Spleen (tissue), 7 donors: ENCODE data around the gene FOXK1.

Experiments
- CTCF ChIP-seq, 11 experiments: fragments of 200-600 bp in 7 of 11; fragments of 450-650 bp in 4 of 11; sonication (generic) in 4 of 11; IDR thresholded peaks in 8 of 11; conservative IDR thresholded peaks in 3 of 11; 1 replicate in 7 of 11; 2 replicates in 4 of 11; pipeline versions ENCODE4 v1.4.0 to v1.8.0; 2016 to 2021; ENCODE audit warnings: antibody characterized with exemption in 11 of 11, inconsistent platforms in 4 of 11, mild to moderate bottlenecking in 1 of 11
- POLR2A ChIP-seq, 3 donors: fragments of 450-650 bp; IDR thresholded peaks; one replicate each; pipeline ENCODE4 v1.5.1; 2017; ENCODE audit warnings: antibody characterized with exemption in 3 of 3, mild to moderate bottlenecking in 1 of 3
- donor health status: DM: no; HTN: no; CAD: no; lungs with moderate emphysema.
- donor health status: DM: no; HTN: no; CAD: no.
- donor health status: DM: no; HTN: no; CAD: no.

- TF ChIP-seq CTCF (IDR thresholded peaks at IDR 0.05 in 8 of 11, conservative IDR thresholded peaks at IDR 0.05 in 3 of 11): no peak
- no peak for TF ChIP-seq POLR2A (IDR thresholded peaks at IDR 0.05)
Measured at GRCh38 chr7:4693152-4693551, 11.1 kb downstream of the FOXK1 start.
